AG04449 (cell line): ENCODE measurements around the gene PLEKHO2.

ENCODE experiments used
- CTCF ChIA-PET: fragments of 350-600 bp; formaldehyde crosslinking; extraction: SDS; loops from one replicate; lab custom pipeline; 2021; ENCODE audit warnings: antibody characterized with exemption; lab: Yijun Ruan, JAX
- POLR2A ChIA-PET: fragments of 400-600, 350-600 bp; formaldehyde crosslinking; extraction: SDS; loops from one replicate; lab custom pipeline; 2020; ENCODE audit warnings: antibody characterized with exemption, inconsistent platforms; lab: Yijun Ruan, JAX
- DNase-seq: peaks from one replicate; pipeline ENCODE4 v3.0.0-alpha.2; 2010; ENCODE audit warnings: low read depth, low spot score
- H3K4me3 ChIP-seq: 2 replicates; pipeline ENCODE4 v1.5.1; 2011; ENCODE audit warnings: low read depth, mild to moderate bottlenecking, control low read depth, low read length
- TF ChIP-seq, protein P1 (sequence below): IDR thresholded peaks from one replicate; pipeline ENCODE4 v1.5.1; 2011; ENCODE audit warnings: mild to moderate bottlenecking, moderate library complexity, low read length, control low read depth, inconsistent platforms; ENCODE audit not compliant: insufficient read depth; ENCODE audit errors: missing control alignments

The PLEKHO2 gene

DNA sequence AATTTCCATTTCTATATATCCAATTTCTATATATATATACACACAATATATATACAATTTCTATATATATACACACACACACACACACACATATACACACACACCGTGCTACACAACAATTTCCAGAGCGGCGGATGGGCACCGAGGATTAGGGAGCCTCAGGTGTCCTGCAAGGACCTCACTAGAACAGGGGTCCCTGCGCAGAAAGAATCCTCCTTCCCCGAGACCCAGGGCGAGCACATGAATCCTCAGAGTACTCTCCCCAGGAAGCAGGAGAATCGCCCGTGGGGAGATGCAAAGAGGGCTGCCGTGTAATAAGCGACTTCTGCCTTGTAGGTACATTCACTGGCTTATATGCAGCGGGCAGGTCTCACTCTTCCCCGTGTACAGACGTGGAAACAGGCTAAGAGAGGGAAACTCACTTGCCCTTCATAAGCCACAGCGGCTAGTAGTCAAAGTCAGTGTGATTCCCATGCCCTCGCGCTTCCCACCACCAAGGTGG lies 16.7 kb upstream of the PLEKHO2 start:
- POLR2A ChIA-PET, result interaction anchor here (0.8 to 1.1 kb wide), 3 partner anchors 9 to 16 kb away, joined by 4 to 6 read pairs (median 6); partner anchors contain the start of gene PLEKHO2
- TF ChIP-seq, protein P1, sequence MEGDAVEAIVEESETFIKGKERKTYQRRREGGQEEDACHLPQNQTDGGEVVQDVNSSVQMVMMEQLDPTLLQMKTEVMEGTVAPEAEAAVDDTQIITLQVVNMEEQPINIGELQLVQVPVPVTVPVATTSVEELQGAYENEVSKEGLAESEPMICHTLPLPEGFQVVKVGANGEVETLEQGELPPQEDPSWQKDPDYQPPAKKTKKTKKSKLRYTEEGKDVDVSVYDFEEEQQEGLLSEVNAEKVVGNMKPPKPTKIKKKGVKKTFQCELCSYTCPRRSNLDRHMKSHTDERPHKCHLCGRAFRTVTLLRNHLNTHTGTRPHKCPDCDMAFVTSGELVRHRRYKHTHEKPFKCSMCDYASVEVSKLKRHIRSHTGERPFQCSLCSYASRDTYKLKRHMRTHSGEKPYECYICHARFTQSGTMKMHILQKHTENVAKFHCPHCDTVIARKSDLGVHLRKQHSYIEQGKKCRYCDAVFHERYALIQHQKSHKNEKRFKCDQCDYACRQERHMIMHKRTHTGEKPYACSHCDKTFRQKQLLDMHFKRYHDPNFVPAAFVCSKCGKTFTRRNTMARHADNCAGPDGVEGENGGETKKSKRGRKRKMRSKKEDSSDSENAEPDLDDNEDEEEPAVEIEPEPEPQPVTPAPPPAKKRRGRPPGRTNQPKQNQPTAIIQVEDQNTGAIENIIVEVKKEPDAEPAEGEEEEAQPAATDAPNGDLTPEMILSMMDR, result no peak
- CTCF ChIA-PET, result interaction anchor here (0.9 kb wide), 1 partner anchor 94 kb away, joined by 3 read pairs; no protein-coding TSS in a partner anchor
- no peak for DNase-seq
- peak overlapping the region; percentile 68 for H3K4me3 ChIP-seq

DNA sequence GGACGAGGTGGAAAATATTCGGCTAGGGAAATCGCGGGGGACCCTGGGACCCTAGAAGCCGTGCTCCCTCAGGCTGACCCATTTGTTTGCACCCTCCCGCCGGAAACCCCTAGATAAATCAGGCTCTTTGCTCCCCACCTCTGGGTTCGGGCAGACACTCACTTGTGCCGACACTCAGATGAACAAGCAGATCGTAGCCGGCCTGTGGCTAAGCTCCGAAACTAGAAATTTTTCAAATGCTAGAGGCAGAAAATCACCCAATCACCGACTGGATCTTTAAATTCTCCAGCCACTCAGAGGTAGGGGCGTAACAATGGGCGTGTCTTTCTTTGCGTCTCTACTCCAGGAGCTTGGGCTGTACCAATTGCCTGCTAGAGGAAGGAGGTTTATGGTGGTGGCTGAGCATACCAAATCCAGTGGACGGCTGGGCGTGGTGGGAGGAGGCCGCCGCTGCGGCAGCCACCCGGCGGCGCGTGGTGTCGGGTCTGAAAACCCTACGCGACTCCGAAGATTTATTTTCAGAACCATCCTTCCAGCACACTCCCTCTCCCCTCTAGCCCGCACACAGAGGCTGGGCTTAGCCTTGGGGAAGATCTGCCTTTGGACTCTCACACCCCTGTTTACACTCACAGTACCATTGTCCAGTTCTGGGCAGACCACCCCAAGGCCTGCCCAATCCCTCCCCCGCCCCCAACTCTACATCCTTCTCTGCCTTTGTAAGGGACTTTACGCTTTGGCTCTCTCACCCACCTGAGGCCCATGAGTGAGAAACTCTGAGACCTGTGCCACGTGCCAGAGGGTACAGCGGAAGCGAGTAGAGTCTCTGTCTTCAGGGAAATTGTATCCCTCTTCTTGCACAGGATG lies 16.1 kb upstream of the PLEKHO2 start, which contains the start of gene PIF1:
Gene PIF1, minus strand, starts transcription at position 217 of the 864 bp plus-strand sequence. CDS start 1,312 bp downstream, outside the sequence.
- TF ChIP-seq, protein P1, result no peak
- DNase-seq, result peak; percentile 93
- H3K4me3 ChIP-seq, result peak within 1 kb of the TSS; percentile 68
- POLR2A ChIA-PET, result interaction anchor here (0.7 to 1.1 kb wide), 4 partner anchors 10 to 188 kb away, joined by 3 to 6 read pairs (median 5); partner anchors contain the start of gene PLEKHO2
- CTCF ChIA-PET, result interaction anchor here (0.8 to 1.8 kb wide), 4 partner anchors 10 to 95 kb away, joined by 3 to 12 read pairs (median 4); no protein-coding TSS in a partner anchor

DNA sequence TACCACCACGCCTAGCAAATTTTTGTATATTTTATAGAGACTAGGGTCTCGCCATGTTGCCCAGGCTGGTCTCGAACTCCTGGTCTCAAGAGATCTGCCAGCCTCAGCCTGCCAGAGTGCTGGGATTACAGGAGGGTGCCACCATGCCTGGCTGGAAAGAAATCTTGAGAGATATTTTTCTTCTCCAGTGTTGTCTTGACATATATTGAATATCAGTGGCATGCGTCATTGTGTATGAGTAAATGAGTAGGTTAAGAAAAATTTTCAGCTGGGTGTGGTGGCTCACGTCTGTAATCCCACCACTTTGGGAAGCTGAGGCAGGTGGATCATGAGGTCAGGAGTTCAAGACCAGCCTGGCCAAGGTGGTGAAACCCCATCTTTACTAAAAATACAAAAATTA lies 12.7 kb upstream of the PLEKHO2 start:
- no peak overlapping the region for H3K4me3 ChIP-seq
- DNase-seq, result no peak
- CTCF ChIA-PET, result no interaction called here
- POLR2A ChIA-PET, result no interaction called here
- TF ChIP-seq, protein P1, result no peak

DNA sequence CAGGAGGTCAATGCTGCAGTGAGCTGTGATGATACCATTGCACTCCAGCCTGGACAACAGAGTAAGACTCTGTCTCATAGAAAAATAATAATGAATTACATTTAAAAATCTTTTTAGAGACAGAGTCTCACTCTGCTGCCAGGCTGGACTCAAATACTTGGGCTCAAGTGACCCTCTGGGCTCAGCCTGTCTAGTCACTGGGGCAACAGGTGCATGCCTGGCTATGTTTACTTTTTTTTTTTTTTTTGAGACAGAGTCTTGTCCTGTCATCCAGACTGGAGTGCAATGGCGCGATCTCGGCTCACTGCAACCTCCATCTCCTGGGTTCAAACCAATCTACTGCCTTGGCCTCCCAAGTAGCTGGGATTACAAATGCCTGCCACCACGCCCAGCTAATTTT lies 8.0 kb upstream of the PLEKHO2 start:
- POLR2A ChIA-PET, result no interaction called here
- TF ChIP-seq, protein P1, result no peak
- no peak for DNase-seq
- CTCF ChIA-PET, result interaction anchor here (0.7 kb wide), 1 partner anchor 102 kb away, joined by 3 read pairs; no protein-coding TSS in a partner anchor
- no peak overlapping the region for H3K4me3 ChIP-seq

DNA sequence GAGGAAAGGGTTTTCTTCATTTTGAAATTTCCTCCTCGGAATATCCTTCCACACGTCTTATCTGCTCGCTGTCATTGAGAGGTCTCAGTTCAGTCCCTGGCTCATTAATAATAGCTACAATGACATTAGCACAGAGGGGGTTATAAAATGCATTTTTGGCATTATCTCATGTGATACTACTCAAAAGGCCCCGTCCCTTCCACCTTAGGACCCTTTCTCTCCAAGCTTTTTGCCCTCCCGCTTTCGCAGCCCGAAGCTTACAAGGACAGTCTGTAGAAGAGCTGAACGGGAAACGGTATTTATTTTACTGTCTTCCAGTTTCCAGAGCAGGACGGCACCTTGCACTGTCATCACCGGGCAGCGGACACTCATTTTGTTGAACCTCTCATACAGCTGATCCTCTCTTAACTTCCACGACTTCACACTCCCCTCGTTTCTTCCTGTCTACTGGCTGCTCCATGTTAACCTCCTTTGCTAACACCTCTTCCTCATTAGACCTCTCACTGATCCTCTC lies 5.6 kb upstream of the PLEKHO2 start:
- no peak for DNase-seq
- ChIA-PET CTCF (interaction anchor here (0.6 to 4.5 kb wide), 25 partner anchors 8 to 108 kb away, joined by 3 to 20 read pairs (median 4); partner anchors contain the start of gene ANKDD1A), POLR2A (no interaction called here)
- H3K4me3 ChIP-seq, result no peak overlapping the region
- TF ChIP-seq, protein P1, result no peak
